Osteocyte (in vitro differentiated cells): ENCODE data around the gene ZNF135. TPM values are rescaled to one million over a fixed set of nuclear protein-coding genes. Genes with fewer than 3 reads are reported as not detected.

Experiments used
- DNase-seq: peaks from one replicate; pipeline ENCODE4 v3.0.0; 2021; ENCODE audit warnings: mixed read lengths; ENCODE audit not compliant: unreplicated experiment; ENCODE audit errors: extremely low spot score
- H3K27ac Mint-ChIP-seq: one replicate; pipeline ENCODE4 v1.8.0; 2021; ENCODE audit warnings: mild to moderate bottlenecking, mixed read lengths; ENCODE audit not compliant: unreplicated experiment
- H3K27me3 Mint-ChIP-seq: one replicate; pipeline ENCODE4 v1.8.0; 2021; ENCODE audit warnings: mixed read lengths; ENCODE audit not compliant: unreplicated experiment
- H3K36me3 Mint-ChIP-seq: one replicate; pipeline ENCODE4 v1.8.0; 2021; ENCODE audit warnings: mixed read lengths; ENCODE audit not compliant: unreplicated experiment
- H3K4me1 Mint-ChIP-seq: one replicate; pipeline ENCODE4 v1.8.0; 2021; ENCODE audit warnings: mixed read lengths; ENCODE audit not compliant: unreplicated experiment
- H3K4me3 Mint-ChIP-seq: one replicate; pipeline ENCODE4 v1.8.0; 2021; ENCODE audit warnings: mild to moderate bottlenecking, moderate library complexity, mixed read lengths; ENCODE audit not compliant: unreplicated experiment
- H3K9me3 Mint-ChIP-seq: one replicate; pipeline ENCODE4 v1.8.0; 2021; ENCODE audit warnings: mixed read lengths; ENCODE audit not compliant: unreplicated experiment
- CTCF ChIP-seq: fragments of 200-600 bp; sonication (generic); IDR thresholded peaks from 2 replicates; pipeline ENCODE4 v1.5.0; 2021; ENCODE audit warnings: antibody characterized with exemption, mild to moderate bottlenecking, moderate library complexity
- total RNA-seq: library from RNA; stranded (reverse); gene quantifications from 2 replicates; pipeline ENCODE4 v1.2.1, GENCODE V29; 2021

Gene ZNF135
- total RNA-seq, 1 donor from 2014 or later = 5.9 TPM

- H3K9me3 Mint-ChIP-seq = peaks cover 61% of the 10 kb centered on the region
Observed at GRCh38 chr19:58117841-58118575, 58.9 kb downstream of the ZNF135 start.

DNA sequence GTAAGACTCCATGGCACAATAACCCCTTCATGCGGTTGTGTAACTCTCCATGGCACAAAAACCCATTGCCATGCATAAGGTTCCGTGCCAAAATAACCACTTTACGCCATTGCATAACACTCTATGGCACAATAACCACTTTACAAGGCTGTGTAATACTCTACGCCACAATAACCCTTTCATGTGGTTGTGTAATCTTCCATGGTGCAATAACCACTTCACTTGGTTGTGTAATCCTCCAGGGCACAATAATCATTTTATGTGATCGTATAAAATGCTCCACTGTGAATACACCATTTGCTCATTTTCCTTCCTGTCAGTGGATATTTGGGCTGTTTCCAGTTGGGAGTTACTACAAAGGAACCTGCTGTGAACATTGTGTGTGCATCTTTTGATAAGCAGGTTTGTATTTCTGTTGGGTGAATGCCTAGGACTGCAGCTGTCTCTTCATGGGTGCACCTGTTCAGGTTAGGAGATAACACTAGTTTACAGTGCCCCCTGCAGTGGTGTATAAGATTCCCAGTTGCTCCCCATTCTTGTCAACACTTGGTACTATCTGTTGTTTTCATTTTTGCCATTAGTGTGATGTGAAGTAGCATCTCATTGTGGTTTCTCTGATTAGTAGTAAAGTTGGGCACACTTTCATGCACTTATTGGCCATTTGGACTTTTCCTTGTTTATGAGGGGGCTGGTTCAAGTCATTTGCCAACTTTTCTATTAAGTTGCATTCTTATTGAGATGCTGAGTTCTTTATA is 60.1 kb downstream of the ZNF135 start:
- peaks cover 5% of the 10 kb centered on the region for H3K36me3 Mint-ChIP-seq

More at GRCh38 chr19:58117841-58118575, 58.9 kb downstream of the ZNF135 start:
- Mint-ChIP-seq H3K27me3 (no peaks in the 10 kb centered on the region), H3K4me1 (no peaks in the 10 kb centered on the region), H3K36me3 (peaks cover 5% of the 10 kb centered on the region), H3K27ac (no peak overlapping the region), H3K4me3 (no peak overlapping the region)
- no peak for TF ChIP-seq CTCF
- DNase-seq = no peak

More for the DNA sequence above, 60.1 kb downstream of the ZNF135 start:
- peaks cover 60% of the 10 kb centered on the region for H3K9me3 Mint-ChIP-seq
- no peak overlapping the region for H3K27ac Mint-ChIP-seq
- H3K4me3 Mint-ChIP-seq = no peak overlapping the region
- no peak for TF ChIP-seq CTCF
- H3K4me1 Mint-ChIP-seq = no peaks in the 10 kb centered on the region
- no peaks in the 10 kb centered on the region for H3K27me3 Mint-ChIP-seq
- DNase-seq = no peak

Other genes with a start within 250 kb of the ZNF135 start
- 5.2 and 9.0 TPM in 2 replicates for gene ZNF552, start 244.4 kb upstream of the ZNF135 start, total RNA-seq
- gene ZNF587B, start 229.0 kb upstream of the ZNF135 start, total RNA-seq = 14.4 and 16.5 TPM in 2 replicates
- 33.5 and 34.2 TPM in 2 replicates for gene ZNF587, start 209.4 kb upstream of the ZNF135 start, total RNA-seq
- 17.2 and 18.0 TPM in 2 replicates for gene ZNF814, start 170.2 kb upstream of the ZNF135 start, total RNA-seq
- gene ZNF417, start 142.7 kb upstream of the ZNF135 start, total RNA-seq = 16.9 and 21.0 TPM in 2 replicates
- gene ZNF418, start 123.9 kb upstream of the ZNF135 start, total RNA-seq = 12.0 and 12.3 TPM in 2 replicates
- 6.0 and 6.3 TPM in 2 replicates for gene ZNF256, start 111.6 kb upstream of the ZNF135 start, total RNA-seq
- gene C19orf18, start 84.7 kb upstream of the ZNF135 start, total RNA-seq = 1.4 and 1.8 TPM in 2 replicates
- 17.5 and 22.0 TPM in 2 replicates for gene ZNF606, start 56.5 kb upstream of the ZNF135 start, total RNA-seq
- gene ZSCAN1, start 25.3 kb upstream of the ZNF135 start, total RNA-seq = 0.57 TPM in 1 of 2 replicates, not detected in the other
- gene ZSCAN18, start 38.9 kb downstream of the ZNF135 start, total RNA-seq = 47.2 and 50.7 TPM in 2 replicates
- gene ZNF329, start 91.5 kb downstream of the ZNF135 start, total RNA-seq = 10.0 and 10.3 TPM in 2 replicates
- gene ZNF274, start 123.8 kb downstream of the ZNF135 start, total RNA-seq = 14.6 and 17.2 TPM in 2 replicates
- gene ZNF544, start 169.6 kb downstream of the ZNF135 start, total RNA-seq = 25.2 and 25.7 TPM in 2 replicates
- 10.7 and 10.9 TPM in 2 replicates for gene ZNF8, start 219.7 kb downstream of the ZNF135 start, total RNA-seq
- 28.7 and 36.2 TPM in 2 replicates for gene ERVK3-1, start 246.1 kb downstream of the ZNF135 start, total RNA-seq